GM18519 (cell line): ENCODE results near the gene NPFFR1.
"Not testable (repeated sequence)": the region's sequence is repeated elsewhere in the genome, so short reads cannot be mapped to it uniquely, and the experiment has no call there.

ENCODE experiments used
- ATAC-seq: cut with Tn5 transposase; IDR thresholded peaks from one replicate; pipeline ENCODE4 v1.9.1; 2021; ENCODE audit warnings: mild to moderate bottlenecking, moderate library complexity; ENCODE audit not compliant: unreplicated experiment, low FRiP score

The NPFFR1 gene

DNA sequence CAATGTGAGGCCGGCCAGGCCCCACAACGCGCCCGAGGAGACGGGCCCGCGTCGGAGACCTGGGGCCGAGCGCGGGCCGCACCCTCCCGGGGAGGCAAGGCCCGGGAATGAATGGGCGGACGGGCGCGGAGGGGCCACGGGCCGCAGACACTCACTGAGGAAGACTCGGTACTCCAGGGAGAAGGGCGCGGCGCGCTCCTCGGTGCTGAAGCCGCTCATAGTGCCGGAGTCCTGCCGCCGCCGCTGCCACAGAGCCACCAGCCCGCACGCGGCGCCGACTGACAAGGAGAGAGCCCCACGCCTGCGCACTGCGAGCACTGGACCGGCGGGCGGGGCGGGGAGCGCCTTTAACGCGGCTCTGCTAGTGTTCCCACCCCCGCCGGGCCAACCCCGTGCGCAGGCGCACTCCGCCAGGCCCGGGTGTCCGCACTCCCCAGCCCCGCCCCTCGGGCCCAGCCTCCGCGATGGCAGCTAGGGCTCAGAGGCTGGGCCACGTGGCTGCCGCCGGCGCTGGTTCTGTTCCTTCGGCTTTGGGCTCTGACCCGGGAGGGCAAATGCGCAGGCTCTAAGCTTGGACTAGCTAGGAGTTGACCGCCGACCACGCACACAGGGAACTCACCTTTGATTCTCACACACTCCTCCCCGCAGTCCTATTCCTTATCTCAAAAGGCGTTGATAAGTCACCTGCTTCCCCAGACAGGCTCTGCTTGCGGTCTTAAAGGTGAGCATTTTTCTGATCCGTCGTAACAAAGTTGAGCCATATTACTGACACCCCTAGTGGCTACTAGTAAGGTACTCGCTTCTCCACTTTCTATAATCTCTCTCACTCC, 50.5 kb downstream of the NPFFR1 start, which contains the start of gene PPA1:
Gene PPA1 (minus strand): TSS at position 321 of the 830 bp plus-strand sequence. CDS start 102 bp downstream, at position 219.
- peak; percentile 77 for ATAC-seq

DNA sequence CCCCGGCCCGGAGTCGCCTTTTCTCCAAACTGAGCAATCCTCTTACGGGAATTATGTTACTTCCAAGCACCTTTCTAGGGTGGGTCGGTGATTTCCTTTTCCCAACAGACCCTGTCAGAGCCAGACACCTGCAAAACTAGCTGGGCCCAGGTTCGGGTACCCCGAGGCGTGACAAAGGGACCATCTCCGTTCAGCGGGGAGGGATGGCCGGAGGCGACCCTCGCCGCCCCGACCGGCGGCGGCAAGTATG, 51.0 kb downstream of the NPFFR1 start:
- no peak for ATAC-seq

DNA sequence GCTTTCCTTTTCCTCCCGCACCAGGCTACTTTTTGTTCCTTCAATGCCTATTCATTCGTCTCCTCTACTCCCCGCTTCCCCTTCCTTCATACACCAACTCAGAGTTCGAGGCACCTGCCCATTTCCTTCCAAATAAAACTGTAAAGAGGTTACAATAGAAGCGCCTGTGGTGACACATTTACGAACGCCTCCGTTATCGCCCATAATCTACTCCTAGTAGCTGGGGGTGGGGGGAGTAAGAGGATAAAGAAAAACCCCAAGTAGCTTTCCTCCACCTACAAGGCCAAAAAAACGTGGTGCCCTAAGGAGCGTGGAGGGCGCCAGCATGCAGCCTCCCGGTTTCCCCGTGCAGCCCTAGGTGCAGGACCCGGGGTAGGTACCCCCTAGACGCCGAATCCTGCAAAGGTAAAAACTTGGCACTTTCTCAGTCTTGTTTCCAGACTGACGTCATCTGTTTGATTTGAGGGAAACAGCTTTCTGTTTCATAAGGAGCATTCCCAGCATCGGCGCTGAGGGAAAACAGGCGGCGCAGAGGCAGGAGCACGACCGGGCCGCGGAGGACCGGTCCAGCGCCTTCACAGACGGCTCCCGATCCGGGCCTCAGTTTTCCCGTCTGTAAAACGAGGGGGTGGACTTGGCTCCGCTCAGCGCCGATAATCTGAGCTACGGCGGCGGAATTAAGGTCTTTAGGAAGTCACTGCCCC, 51.5 kb downstream of the NPFFR1 start:
- ATAC-seq = no peak

DNA sequence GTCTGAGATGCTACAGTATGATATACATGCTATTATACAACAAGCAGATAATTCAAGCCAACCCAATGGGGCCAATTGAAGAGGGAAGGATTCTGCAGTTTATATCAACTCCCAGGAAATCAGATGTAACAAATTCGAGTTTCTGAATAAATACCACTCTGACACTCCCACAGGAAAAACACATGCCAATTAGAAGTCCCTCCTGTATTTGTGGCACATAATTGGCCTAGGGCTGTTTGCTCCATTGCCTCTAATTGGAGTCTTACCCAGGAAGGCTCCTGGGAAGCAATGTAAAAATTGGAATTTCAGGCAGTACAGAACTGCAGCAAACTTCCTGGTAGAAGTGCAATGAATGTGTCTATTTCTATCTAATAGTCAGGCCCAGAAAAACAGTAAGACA, 55.3 kb downstream of the NPFFR1 start:
- ATAC-seq = no peak

DNA sequence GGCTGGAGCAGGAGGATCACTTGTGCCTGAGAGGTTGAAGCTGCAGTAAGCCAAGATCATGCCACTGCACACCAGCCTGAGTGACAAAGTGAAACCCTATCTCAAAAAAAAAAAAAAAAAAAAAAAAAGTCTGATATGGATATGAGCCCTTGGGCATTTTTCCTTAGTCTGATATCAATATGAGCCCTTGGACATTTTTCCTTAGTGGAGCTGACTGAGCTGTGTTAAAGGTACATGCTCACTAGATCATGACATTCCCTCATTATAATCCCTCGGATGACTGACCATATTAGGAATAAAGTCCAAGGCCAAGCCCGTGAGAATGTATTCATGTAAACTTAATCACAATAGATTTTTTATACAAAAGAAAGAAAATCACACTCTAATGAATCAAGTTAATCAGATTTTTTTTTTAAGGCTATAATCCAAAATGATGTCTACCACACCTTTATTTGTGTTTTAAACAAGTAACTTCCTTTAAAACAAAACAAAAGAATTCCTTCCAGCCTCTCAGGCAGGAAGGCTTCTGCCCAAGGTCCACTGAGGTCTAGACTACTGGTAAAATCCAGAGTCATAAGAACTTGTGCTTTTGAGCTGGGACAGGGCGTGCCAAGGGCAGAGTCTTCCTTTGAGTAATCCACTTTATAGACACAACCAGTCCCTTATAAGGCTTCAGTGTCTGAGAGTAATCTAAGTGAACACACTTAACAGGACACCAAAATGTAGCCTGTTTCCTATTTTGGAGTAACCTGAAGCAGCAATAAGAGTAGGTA, 56.1 kb downstream of the NPFFR1 start:
- no peak for ATAC-seq

DNA sequence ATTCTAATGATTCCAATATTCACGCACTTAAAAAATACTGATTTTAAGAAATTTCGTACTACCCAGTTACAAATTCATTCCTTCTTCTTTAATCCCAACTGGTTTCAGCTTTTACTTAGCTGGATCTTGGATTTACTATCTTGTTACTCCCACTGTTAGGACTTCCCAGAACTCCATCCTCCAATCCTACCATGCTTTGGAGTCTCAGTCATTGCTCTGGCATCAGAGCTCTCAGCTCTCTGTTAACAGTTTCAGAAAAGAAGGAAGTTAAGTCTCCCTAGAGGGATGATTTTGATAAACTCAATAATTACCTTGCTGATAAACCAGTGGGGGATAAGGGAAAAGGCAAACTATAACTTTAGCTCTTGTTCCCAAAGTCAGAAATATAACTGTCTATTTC, 60.1 kb downstream of the NPFFR1 start:
- ATAC-seq = no peak

DNA sequence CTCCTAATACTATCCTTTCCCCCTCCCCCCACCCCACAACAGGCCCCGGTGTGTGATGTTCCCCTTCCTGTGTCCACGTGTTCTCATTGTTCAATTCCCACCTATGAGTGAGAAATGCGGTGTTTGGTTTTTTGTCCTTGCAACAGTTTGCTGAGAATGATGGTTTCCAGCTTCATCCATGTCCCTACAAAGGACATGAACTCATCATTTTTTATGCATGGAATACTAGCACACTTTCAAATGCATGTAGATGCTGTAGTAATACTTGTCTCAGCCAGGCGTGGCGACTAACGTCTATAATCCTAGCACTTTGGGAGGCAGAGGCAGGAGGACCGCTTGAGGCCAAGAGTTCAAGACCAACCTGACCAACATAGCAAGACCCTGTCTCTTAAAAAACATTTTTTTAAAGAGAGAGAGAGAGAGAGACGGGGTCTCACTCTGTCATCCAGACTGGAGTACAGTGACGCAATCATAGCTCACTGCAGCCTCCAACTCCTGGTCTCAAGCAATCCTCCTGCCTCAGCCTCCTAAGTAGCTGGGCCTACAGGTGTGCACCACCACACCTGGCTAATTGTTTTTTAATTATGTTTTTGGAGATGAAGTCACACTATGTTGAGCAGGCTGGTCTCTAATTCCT, 60.9 kb downstream of the NPFFR1 start:
- not testable (repeated sequence) for ATAC-seq

DNA sequence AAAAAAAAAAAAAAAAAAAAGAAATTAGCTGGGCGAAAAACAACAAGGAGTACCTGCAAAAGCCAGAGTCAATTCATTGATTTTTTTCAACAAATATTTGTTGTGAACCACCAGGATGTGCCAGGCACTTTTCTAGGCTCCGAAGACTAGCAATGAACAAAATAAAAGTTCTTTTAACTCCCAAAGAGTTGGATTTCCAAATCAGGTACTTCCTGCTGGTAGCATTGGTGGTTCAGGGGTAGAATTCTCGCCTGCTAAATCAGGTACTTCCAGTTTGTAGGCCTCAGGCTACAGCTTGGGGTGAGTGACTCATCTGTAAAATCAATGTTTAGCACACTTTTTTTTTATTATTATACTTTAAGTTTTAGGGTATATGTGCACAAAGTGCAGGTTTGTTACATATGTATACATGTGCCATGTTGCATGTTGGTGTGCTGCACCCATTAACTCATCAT, 61.4 kb downstream of the NPFFR1 start:
- no peak for ATAC-seq

DNA sequence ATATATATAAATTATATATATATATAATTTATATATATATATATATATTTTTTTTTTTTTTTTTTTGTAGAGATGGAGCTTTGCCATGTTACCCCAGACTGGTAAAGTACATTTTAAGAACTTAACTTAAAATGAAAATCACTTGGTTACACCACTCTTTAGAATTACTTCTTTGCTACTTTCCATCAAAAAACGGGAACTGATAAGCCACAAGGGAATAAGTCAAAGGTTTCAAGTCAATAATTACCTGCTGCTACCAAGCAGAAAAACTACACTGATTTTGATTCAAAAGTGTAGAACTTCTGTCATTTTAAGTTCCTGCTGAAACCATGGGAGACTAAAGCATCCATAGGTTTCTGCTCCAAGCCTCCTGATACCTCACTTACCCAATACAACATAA, 62.8 kb downstream of the NPFFR1 start:
- no peak for ATAC-seq

DNA sequence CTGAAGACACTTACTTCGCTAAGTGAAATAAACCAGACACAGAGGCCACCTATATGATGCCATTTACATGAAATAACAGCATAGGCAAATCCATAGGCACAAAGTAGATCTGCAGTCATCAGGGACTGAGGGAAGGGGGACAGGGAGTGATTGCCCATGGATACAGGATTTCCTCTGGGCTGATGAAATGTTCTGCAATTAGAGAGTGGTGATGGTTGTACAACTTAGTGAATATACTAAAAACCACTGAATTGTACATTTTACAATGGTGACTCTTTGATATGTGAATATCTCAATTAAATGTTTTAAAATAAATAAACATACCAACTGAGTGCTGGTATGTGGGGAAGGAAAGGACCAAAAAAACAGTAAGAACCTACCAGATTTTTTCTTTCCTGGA, 70.9 kb downstream of the NPFFR1 start:
- no peak for ATAC-seq

DNA sequence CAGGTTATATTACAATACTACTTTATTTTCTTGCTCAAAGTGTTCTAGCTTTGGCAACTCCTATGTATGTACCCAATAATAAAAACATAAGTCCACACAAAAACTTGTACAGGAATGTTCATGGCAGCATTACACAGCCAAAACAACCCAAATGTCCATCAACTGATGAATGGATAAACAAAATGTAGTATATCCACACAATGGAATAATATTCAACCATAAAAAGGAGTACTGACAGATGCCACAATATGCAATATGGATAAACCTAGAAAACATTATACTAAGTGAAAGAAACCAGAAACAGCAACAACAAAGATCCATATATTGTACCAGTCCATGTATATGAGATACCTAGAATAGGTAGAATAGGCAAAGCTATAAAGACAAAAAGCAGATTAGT, 71.5 kb downstream of the NPFFR1 start:
- no peak for ATAC-seq

DNA sequence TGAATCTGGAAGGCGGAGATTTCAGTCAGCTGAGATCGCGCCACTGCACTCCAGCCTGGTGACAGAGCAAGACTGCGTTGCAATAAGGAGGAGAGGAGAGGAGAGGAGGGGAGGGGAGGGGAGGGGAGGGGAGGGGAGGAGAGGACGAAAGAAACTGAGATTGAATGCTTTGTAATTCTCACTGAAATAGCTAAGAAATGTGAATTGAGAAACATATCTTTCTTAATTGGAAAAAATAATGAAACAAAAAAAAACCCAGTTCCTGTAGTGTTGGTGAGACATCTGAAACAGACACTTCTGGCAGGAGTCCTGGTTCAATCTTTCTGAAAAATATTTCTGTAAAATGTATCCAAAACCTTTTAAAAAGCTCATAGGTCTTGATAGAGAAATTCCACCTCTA, 77.0 kb downstream of the NPFFR1 start:
- no peak for ATAC-seq

DNA sequence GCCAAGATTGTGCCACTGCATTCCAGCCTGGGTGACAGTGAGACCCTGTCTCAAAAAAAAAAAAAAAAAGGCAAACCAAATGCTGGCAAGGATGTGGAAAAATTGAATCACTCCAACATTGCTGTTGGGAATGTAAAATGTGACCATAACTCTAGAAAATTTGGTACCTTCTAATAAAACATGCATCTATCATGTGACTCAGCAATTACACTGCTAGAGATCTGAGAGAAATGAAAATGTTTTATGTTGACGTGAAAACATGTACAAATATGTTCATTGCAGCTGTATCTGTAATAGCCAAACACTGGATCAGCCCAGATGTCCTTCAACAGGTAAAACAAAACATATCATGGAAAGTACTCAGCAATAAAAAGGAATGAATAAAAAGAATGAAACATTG, 82.7 kb downstream of the NPFFR1 start:
- ATAC-seq = no peak

DNA sequence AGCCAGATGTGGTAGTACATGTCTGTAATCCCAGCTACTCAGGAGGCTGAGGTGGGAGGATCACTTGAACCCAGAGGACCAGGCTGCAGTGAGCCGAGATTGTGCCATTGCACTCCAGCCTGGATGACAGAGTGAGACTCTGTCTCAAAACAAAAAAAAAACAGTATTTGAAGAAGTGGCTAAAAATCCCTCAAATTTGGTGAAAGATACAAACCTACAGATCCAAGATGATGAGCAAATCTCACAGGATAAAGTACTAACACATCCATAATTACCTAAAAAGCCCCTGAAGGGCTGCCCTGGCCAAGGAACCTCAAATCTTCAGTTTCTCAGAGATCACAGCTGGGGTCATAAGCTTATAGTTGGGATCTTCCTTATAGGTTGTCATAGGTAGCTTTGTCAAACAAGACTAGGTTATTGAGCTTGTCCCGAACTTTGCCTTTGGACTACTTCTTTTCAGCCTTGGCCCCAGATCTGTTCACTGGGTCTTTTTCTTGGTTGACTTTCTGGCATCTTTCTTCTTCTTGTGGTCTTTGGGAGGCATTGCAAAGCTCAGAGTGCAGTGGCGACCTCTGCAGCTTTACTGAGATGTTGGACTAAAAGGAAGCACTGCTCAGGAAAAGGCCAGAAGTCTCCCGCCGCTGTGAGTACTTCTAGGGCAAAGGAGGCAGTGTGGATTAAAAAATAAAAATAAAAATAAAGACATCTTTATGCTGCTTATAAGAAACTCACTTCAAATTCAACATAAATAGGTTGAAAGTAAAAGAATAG, 84.9 kb downstream of the NPFFR1 start:
- ATAC-seq = no peak
